ENCODE data around the gene CFAP97. TPM values are rescaled to one million over a fixed set of nuclear protein-coding genes. Genes with fewer than 3 reads are reported as not detected.
"Not testable (repeated sequence)": the region's sequence is repeated elsewhere in the genome, so short reads cannot be mapped to it uniquely, and the experiment has no call there.

CFAP97 gene
- total and polyA plus RNA-seq, 8 donors: 25.7 to 46.0 (median 40.2) TPM

GRCh38 chr4:185207466-185207865 lies 3.7 kb upstream of the CFAP97 start:
- no peaks in the 10 kb centered on the region for H3K36me3 ChIP-seq
- H3K27ac ChIP-seq: no peak overlapping the region
- TF ChIP-seq, protein P1, sequence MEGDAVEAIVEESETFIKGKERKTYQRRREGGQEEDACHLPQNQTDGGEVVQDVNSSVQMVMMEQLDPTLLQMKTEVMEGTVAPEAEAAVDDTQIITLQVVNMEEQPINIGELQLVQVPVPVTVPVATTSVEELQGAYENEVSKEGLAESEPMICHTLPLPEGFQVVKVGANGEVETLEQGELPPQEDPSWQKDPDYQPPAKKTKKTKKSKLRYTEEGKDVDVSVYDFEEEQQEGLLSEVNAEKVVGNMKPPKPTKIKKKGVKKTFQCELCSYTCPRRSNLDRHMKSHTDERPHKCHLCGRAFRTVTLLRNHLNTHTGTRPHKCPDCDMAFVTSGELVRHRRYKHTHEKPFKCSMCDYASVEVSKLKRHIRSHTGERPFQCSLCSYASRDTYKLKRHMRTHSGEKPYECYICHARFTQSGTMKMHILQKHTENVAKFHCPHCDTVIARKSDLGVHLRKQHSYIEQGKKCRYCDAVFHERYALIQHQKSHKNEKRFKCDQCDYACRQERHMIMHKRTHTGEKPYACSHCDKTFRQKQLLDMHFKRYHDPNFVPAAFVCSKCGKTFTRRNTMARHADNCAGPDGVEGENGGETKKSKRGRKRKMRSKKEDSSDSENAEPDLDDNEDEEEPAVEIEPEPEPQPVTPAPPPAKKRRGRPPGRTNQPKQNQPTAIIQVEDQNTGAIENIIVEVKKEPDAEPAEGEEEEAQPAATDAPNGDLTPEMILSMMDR (IDR thresholded peaks at IDR 0.05): no peak
- DNase-seq (no peak), ATAC-seq (no peak)
- H3K4me1 ChIP-seq: peaks cover 6 to 39% of the 10 kb centered on the region in 2 donors
- intact Hi-C loops (cut with DNase I): no loop called here
- H3K27me3 ChIP-seq: peaks cover 0 to 51% of the 10 kb centered on the region in 2 donors
- H3K4me3 ChIP-seq: no peak overlapping the region
- H3K9me3 ChIP-seq: no peaks in the 10 kb centered on the region

DNA sequence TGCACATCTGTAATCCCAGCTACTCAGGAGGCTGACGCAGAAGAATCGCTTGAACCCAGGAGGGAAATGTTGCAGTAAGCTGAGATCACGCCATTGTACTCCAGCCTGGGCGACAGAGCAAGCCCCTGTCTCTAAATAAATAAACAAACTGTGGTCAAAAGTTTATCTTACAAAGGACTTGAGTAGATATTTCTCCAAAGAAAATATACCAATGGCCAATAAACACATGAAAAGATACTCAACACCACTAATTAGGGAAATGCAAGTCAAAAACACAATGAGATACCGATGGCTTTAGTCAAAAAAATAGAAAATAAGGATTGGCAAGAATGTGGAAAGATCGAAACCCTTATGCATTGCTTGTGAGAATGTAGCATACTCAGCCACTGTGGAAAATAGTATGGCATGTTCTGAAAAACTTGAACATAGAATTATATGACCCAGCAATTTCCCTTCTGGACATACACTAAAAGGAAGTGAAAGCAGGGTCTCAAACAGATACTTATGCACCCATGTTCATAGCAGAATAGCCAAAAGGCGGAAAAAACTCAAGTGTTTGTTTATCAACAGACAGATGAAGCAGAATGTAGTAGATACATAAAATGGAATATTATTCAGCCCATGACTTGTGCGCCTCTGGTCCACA lies 2.0 kb upstream of the CFAP97 start:
- no peak for ATAC-seq
- intact Hi-C loops (cut with DNase I): no loop called here

GRCh38 chr4:185205073-185205472 lies 1.3 kb upstream of the CFAP97 start:
- H3K9me3 ChIP-seq; H3K36me3 ChIP-seq; H3K4me3 ChIP-seq; intact Hi-C loops (cut with DNase I); DNase-seq; ATAC-seq: not testable (repeated sequence)
- Histone ChIP-seq H3K27me3 (peaks cover 0 to 27% of the 10 kb centered on the region in 2 donors), H3K4me1 (peaks cover 6 to 41% of the 10 kb centered on the region in 2 donors), H3K27ac (peak overlapping the region in 1 of 2 donors; percentile 97)

More for the DNA sequence above, 2.0 kb upstream of the CFAP97 start:
- peaks cover 0 to 35% of the 10 kb centered on the region in 2 donors for H3K27me3 ChIP-seq
- H3K27ac ChIP-seq: no peak overlapping the region
- H3K9me3 ChIP-seq: no peaks in the 10 kb centered on the region
- H3K4me1 ChIP-seq: peaks cover 6 to 44% of the 10 kb centered on the region in 2 donors
- DNase-seq: no peak
- TF ChIP-seq, protein P1 (IDR thresholded peaks at IDR 0.05): no peak
- H3K36me3 ChIP-seq: no peaks in the 10 kb centered on the region
- no peak overlapping the region for H3K4me3 ChIP-seq

GRCh38 chr4:185204238-185204910 lies 574 bp upstream of the CFAP97 start:
- DNase-seq (no peak), ATAC-seq (peak; percentile 5)
- peaks cover 0 to 20% of the 10 kb centered on the region in 2 donors for H3K27me3 ChIP-seq
- no peaks in the 10 kb centered on the region for H3K36me3 ChIP-seq
- peaks cover 6 to 41% of the 10 kb centered on the region in 2 donors for H3K4me1 ChIP-seq
- intact Hi-C loops (cut with DNase I): no loop called here
- peak overlapping the region; percentile 38 to 71 for H3K4me3 ChIP-seq
- no peaks in the 10 kb centered on the region for H3K9me3 ChIP-seq
- peak overlapping the region; percentile 90 to 97 for H3K27ac ChIP-seq
- TF ChIP-seq, protein P1 (IDR thresholded peaks at IDR 0.05): no peak

- H3K4me3 ChIP-seq: peak overlapping the region; percentile 71 to 81
- TF ChIP-seq, protein P1 (IDR thresholded peaks at IDR 0.05): no peak
- no peaks in the 10 kb centered on the region for H3K36me3 ChIP-seq
- H3K27ac ChIP-seq: peak overlapping the region; percentile 90 to 97
- H3K27me3 ChIP-seq: peaks cover 0 to 7% of the 10 kb centered on the region in 2 donors
- ATAC-seq: peak; percentile 7
- intact Hi-C loops (cut with DNase I): no loop called here
- peaks cover 6 to 34% of the 10 kb centered on the region in 2 donors for H3K4me1 ChIP-seq
- no peak for DNase-seq
- H3K9me3 ChIP-seq: no peaks in the 10 kb centered on the region
These were observed 765 bp downstream of the CFAP97 start for GRCh38 chr4:185202984-185203485.
